ENCODE measurements around the gene MLLT3.

- TF ChIP-seq CTCF (conservative IDR thresholded peaks at IDR 0.05 in 1 of 2, IDR thresholded peaks at IDR 0.05 in 1 of 2; ENCODE audit: extremely low read depth in 1 of 2, insufficient read depth in 1 of 2, low read depth in 1 of 2, low read length in 2 of 2) (no peak), EZH2 (IDR thresholded peaks at IDR 0.05; ENCODE audit: borderline replicate concordance, low read length) (no peak)
Measured at GRCh38 chr9:20476912-20477521, 145.3 kb downstream of the MLLT3 start.

Data from mammary epithelial cell (primary cell).